PC-3 (cell line): ENCODE measurements around the gene IQSEC1.

ENCODE experiments used
- CTCF ChIP-seq: fragments of 300-600 bp; sonication (generic); conservative IDR thresholded peaks from 2 replicates; pipeline ENCODE4 v1.5.1; 2017; ENCODE audit warnings: antibody characterized with exemption, low read depth, mild to moderate bottlenecking, low read length
- EZH2 ChIP-seq: fragments of 300-600 bp; sonication (generic); IDR thresholded peaks from one replicate; pipeline ENCODE4 v1.6.1; 2017; ENCODE audit warnings: antibody characterized with exemption, mild to moderate bottlenecking, low read length; ENCODE audit not compliant: unreplicated experiment
- EZH2phosphoT487 ChIP-seq: fragments of 300-600 bp; sonication (generic); IDR thresholded peaks from 2 replicates; pipeline ENCODE4 v1.6.1; 2018; ENCODE audit warnings: mild to moderate bottlenecking, antibody characterized with exemption, low read length, borderline replicate concordance

- TF ChIP-seq EZH2 (no peak), CTCF (no peak), EZH2phosphoT487 (no peak)
Observed at GRCh38 chr3:12957339-12957738, 115.9 kb downstream of the IQSEC1 start.
